NCI-H774 (cell line): ENCODE data around the gene SLX4IP.
"Not testable (repeated sequence)": the region's sequence is repeated elsewhere in the genome, so short reads cannot be mapped to it uniquely, and the experiment has no call there.

Source experiments
- DNase-seq: peaks from one replicate; lab custom pipeline; 2025; lab: John Stamatoyannopoulos, UW

The SLX4IP gene

GRCh38 chr20:10576411-10577090, 141.4 kb downstream of the SLX4IP start:
- DNase-seq = no peak

- no peak for DNase-seq
Measured at GRCh38 chr20:10577648-10578047, 142.5 kb downstream of the SLX4IP start.

- DNase-seq = no peak
Measured at GRCh38 chr20:10578607-10579006, 143.5 kb downstream of the SLX4IP start.

- DNase-seq = no peak
Measured at GRCh38 chr20:10579942-10580341, 144.8 kb downstream of the SLX4IP start.

- DNase-seq = no peak
Measured at GRCh38 chr20:10580700-10581099, 145.6 kb downstream of the SLX4IP start.

- DNase-seq = no peak
Measured at GRCh38 chr20:10581823-10582222, 146.7 kb downstream of the SLX4IP start.

GRCh38 chr20:10584371-10584770, 149.3 kb downstream of the SLX4IP start:
- no peak for DNase-seq

GRCh38 chr20:10585308-10585707, 150.2 kb downstream of the SLX4IP start:
- no peak for DNase-seq

- no peak for DNase-seq
Measured at GRCh38 chr20:10586296-10586695, 151.2 kb downstream of the SLX4IP start.

- DNase-seq = not testable (repeated sequence)
Measured at GRCh38 chr20:10590446-10590845, 155.3 kb downstream of the SLX4IP start.

- DNase-seq = no peak
Measured at GRCh38 chr20:10590950-10591671, 156.0 kb downstream of the SLX4IP start.

- DNase-seq = no peak
Measured at GRCh38 chr20:10591946-10592521, 156.9 kb downstream of the SLX4IP start.

GRCh38 chr20:10594296-10594868, 159.3 kb downstream of the SLX4IP start:
- no peak for DNase-seq

- no peak for DNase-seq
Measured at GRCh38 chr20:10595266-10595665, 160.2 kb downstream of the SLX4IP start.

- DNase-seq = no peak
Measured at GRCh38 chr20:10595985-10596384, 160.9 kb downstream of the SLX4IP start.

- DNase-seq = no peak
Measured at GRCh38 chr20:10596710-10597121, 161.6 kb downstream of the SLX4IP start.

GRCh38 chr20:10597637-10598036, 162.5 kb downstream of the SLX4IP start:
- no peak for DNase-seq

GRCh38 chr20:10602221-10602871, 167.2 kb downstream of the SLX4IP start:
- DNase-seq = no peak

- no peak for DNase-seq
Measured at GRCh38 chr20:10603378-10603777, 168.3 kb downstream of the SLX4IP start.

- no peak for DNase-seq
Measured at GRCh38 chr20:10603971-10604864, 169.1 kb downstream of the SLX4IP start.

- no peak for DNase-seq
Measured at GRCh38 chr20:10604865-10605440, 169.8 kb downstream of the SLX4IP start.
